ENCODE measurements around the gene GALR2.

GALR2 gene

GRCh38 chr17:76082326-76083251, 8.0 kb downstream of the GALR2 start:
- no peak for TF ChIP-seq CTCF (IDR thresholded peaks at IDR 0.05; ENCODE audit: insufficient read depth, low read length, poor library complexity, severe bottlenecking)
- H3K36me3 ChIP-seq (ENCODE audit: control insufficient read depth, insufficient read depth, low read length): peaks cover 20% of the 10 kb centered on the region
- DNase-seq (ENCODE audit: extremely low read depth, insufficient read length): no peak

GRCh38 chr17:76083536-76084182, 9.1 kb downstream of the GALR2 start:
- no peak for DNase-seq (ENCODE audit: extremely low read depth, insufficient read length)
- Histone ChIP-seq H3K36me3 (ENCODE audit: control insufficient read depth, insufficient read depth, low read length) (peaks cover 28% of the 10 kb centered on the region), H3K4me3 (replicated peaks; ENCODE audit: low read depth, low read length) (no peak overlapping the region), H3K27me3 (replicated peaks; ENCODE audit: control insufficient read depth, insufficient read depth, low read length) (no peaks in the 10 kb centered on the region; the same call in 1 of the 2 replicates)
- no peak for TF ChIP-seq CTCF (IDR thresholded peaks at IDR 0.05; ENCODE audit: insufficient read depth, low read length, poor library complexity, severe bottlenecking)

More at GRCh38 chr17:76082326-76083251, 8.0 kb downstream of the GALR2 start:
- no peaks in the 10 kb centered on the region; the same call in 1 of the 2 replicates for H3K27me3 ChIP-seq (replicated peaks; ENCODE audit: control insufficient read depth, insufficient read depth, low read length)
- H3K4me3 ChIP-seq (replicated peaks; ENCODE audit: low read depth, low read length): no peak overlapping the region

GRCh38 chr17:76085066-76085730, 10.6 kb downstream of the GALR2 start:
- no peaks in the 10 kb centered on the region for H3K27me3 ChIP-seq (replicated peaks; ENCODE audit: control insufficient read depth, insufficient read depth, low read length)
- no peak for TF ChIP-seq CTCF (IDR thresholded peaks at IDR 0.05; ENCODE audit: insufficient read depth, low read length, poor library complexity, severe bottlenecking)
- peaks cover 37% of the 10 kb centered on the region for H3K36me3 ChIP-seq (ENCODE audit: control insufficient read depth, insufficient read depth, low read length)
- H3K4me3 ChIP-seq (replicated peaks; ENCODE audit: low read depth, low read length): no peak overlapping the region
- no peak for DNase-seq (ENCODE audit: extremely low read depth, insufficient read length)

- no peak for DNase-seq (ENCODE audit: extremely low read depth, insufficient read length)
- H3K36me3 ChIP-seq (ENCODE audit: control insufficient read depth, insufficient read depth, low read length): peaks cover 41% of the 10 kb centered on the region
- no peak for TF ChIP-seq CTCF (IDR thresholded peaks at IDR 0.05; ENCODE audit: insufficient read depth, low read length, poor library complexity, severe bottlenecking)
- H3K4me3 ChIP-seq (replicated peaks; ENCODE audit: low read depth, low read length): no peak overlapping the region
- H3K27me3 ChIP-seq (replicated peaks; ENCODE audit: control insufficient read depth, insufficient read depth, low read length): no peaks in the 10 kb centered on the region
Observed at GRCh38 chr17:76085731-76086366, 11.3 kb downstream of the GALR2 start.

GRCh38 chr17:76086384-76086783, 11.8 kb downstream of the GALR2 start:
- no peak overlapping the region for H3K4me3 ChIP-seq (replicated peaks; ENCODE audit: low read depth, low read length)
- H3K27me3 ChIP-seq (replicated peaks; ENCODE audit: control insufficient read depth, insufficient read depth, low read length): no peaks in the 10 kb centered on the region
- DNase-seq (ENCODE audit: extremely low read depth, insufficient read length): no peak
- TF ChIP-seq CTCF (IDR thresholded peaks at IDR 0.05; ENCODE audit: insufficient read depth, low read length, poor library complexity, severe bottlenecking): no peak
- peaks cover 43% of the 10 kb centered on the region for H3K36me3 ChIP-seq (ENCODE audit: control insufficient read depth, insufficient read depth, low read length)
